Endometrial microvascular endothelial cells (primary cell): ENCODE data around the gene C19orf38. TPM values are rescaled to one million over a fixed set of nuclear protein-coding genes. Genes with fewer than 3 reads are reported as not detected.
"Not testable (repeated sequence)": the region's sequence is repeated elsewhere in the genome, so short reads cannot be mapped to it uniquely, and the experiment has no call there.

Experiments
- in situ Hi-C: cut with HindIII; loops from 2 replicates; pipeline ENCODE4 v1.10.0; 2017; ENCODE audit warnings: low sequenced_read_pairs, low pct_unique_long_range_greater_than_20kb; ENCODE audit errors: inconsistent ontology term
- total RNA-seq: library from RNA; depleted of rRNA; stranded (reverse); fragments of >200 nt; gene quantifications from one replicate; pipeline ENCODE4 v1.2.3, GENCODE V29; 2015; ENCODE audit errors: inconsistent ontology term

Gene C19orf38
- total RNA-seq, 1 donor from 2014 or later, result not detected

GRCh38 chr19:10819124-10820060, 28.8 kb upstream of the C19orf38 start:
- in situ Hi-C loops, result no loop called here

- in situ Hi-C loops, result no loop called here
These were observed 28.0 kb upstream of the C19orf38 start for GRCh38 chr19:10820173-10820572.

GRCh38 chr19:10823690-10824089, 24.5 kb upstream of the C19orf38 start:
- in situ Hi-C loops, result no loop called here

- in situ Hi-C loops, result no loop called here
These were observed 22.0 kb upstream of the C19orf38 start for GRCh38 chr19:10826231-10826630.

- in situ Hi-C loops, result no loop called here
These were observed 21.4 kb upstream of the C19orf38 start for GRCh38 chr19:10826846-10827245.

GRCh38 chr19:10828981-10829821, 19.0 kb upstream of the C19orf38 start:
- in situ Hi-C loops, result no loop called here

- in situ Hi-C loops, result no loop called here
These were observed 18.2 kb upstream of the C19orf38 start for GRCh38 chr19:10829967-10830366.

- in situ Hi-C loops, result no loop called here
These were observed 17.8 kb upstream of the C19orf38 start for GRCh38 chr19:10830370-10830769.

GRCh38 chr19:10830931-10831779, 17.1 kb upstream of the C19orf38 start:
- in situ Hi-C loops, result no loop called here

- in situ Hi-C loops, result no loop called here
These were observed 16.0 kb upstream of the C19orf38 start for GRCh38 chr19:10831987-10832938.

- in situ Hi-C loops, result no loop called here
These were observed 15.3 kb upstream of the C19orf38 start for GRCh38 chr19:10832939-10833296.

- in situ Hi-C loops, result no loop called here
These were observed 13.0 kb upstream of the C19orf38 start for GRCh38 chr19:10835089-10835753.

- in situ Hi-C loops, result no loop called here
These were observed 12.3 kb upstream of the C19orf38 start, which contains the start of gene TMED1 for GRCh38 chr19:10835754-10836478. TMED1 (minus strand) TSS chr19:10836212; CDS start chr19:10836191, 21 bp downstream.

GRCh38 chr19:10836479-10837330, 11.5 kb upstream of the C19orf38 start:
- in situ Hi-C loops, result no loop called here

GRCh38 chr19:10837649-10838048, 10.6 kb upstream of the C19orf38 start:
- in situ Hi-C loops, result not testable (repeated sequence)

GRCh38 chr19:10838377-10838776, 9.8 kb upstream of the C19orf38 start:
- in situ Hi-C loops, result no loop called here
